Fibroblast of upper back skin (primary cell): ENCODE measurements around the gene OPALIN.
A peak's percentile ranks its signal among the peaks of the same experiment; 100 is the strongest.
"Not testable (repeated sequence)": the region's sequence is repeated elsewhere in the genome, so short reads cannot be mapped to it uniquely, and the experiment has no call there.

Experiments used
- DNase-seq: peaks from one replicate; pipeline ENCODE4 v3.0.0-alpha.2; 2013

The OPALIN gene

GRCh38 chr10:96334616-96335526 lies 23.9 kb downstream of the OPALIN start:
- peak; percentile 21 for DNase-seq

GRCh38 chr10:96333101-96333500 lies 25.7 kb downstream of the OPALIN start:
- DNase-seq: no peak

GRCh38 chr10:96327462-96327861 lies 31.3 kb downstream of the OPALIN start:
- no peak for DNase-seq

- no peak for DNase-seq
Measured at GRCh38 chr10:96325719-96326373, 33.0 kb downstream of the OPALIN start.

GRCh38 chr10:96324447-96324846 lies 34.4 kb downstream of the OPALIN start:
- no peak for DNase-seq

- no peak for DNase-seq
Measured at GRCh38 chr10:96322275-96322674, 36.5 kb downstream of the OPALIN start.

GRCh38 chr10:96321822-96322221 lies 37.0 kb downstream of the OPALIN start:
- DNase-seq: no peak

- peak; percentile 4 for DNase-seq
Measured at GRCh38 chr10:96319754-96320474, 38.9 kb downstream of the OPALIN start.

GRCh38 chr10:96317067-96317833 lies 41.6 kb downstream of the OPALIN start:
- no peak for DNase-seq

- DNase-seq: no peak
Measured at GRCh38 chr10:96313344-96313743, 45.5 kb downstream of the OPALIN start.

GRCh38 chr10:96311180-96311715 lies 47.6 kb downstream of the OPALIN start:
- DNase-seq: no peak

GRCh38 chr10:96310321-96310669 lies 48.5 kb downstream of the OPALIN start:
- DNase-seq: no peak

- no peak for DNase-seq
Measured at GRCh38 chr10:96309628-96310320, 49.0 kb downstream of the OPALIN start.

- DNase-seq: not testable (repeated sequence)
Measured at GRCh38 chr10:96308854-96309253, 49.9 kb downstream of the OPALIN start.

GRCh38 chr10:96306516-96306915 lies 52.3 kb downstream of the OPALIN start:
- DNase-seq: no peak

GRCh38 chr10:96305019-96305418 lies 53.8 kb downstream of the OPALIN start:
- DNase-seq: no peak

- no peak for DNase-seq
Measured at GRCh38 chr10:96304230-96304629, 54.6 kb downstream of the OPALIN start, which contains the start of gene DNTT. TSS of gene DNTT (plus strand) at chr10:96304434. CDS start at chr10:96304498, 64 bp downstream.

- DNase-seq: no peak
Measured at GRCh38 chr10:96301616-96302015, 57.2 kb downstream of the OPALIN start.

- no peak for DNase-seq
Measured at GRCh38 chr10:96299383-96299782, 59.4 kb downstream of the OPALIN start.

GRCh38 chr10:96298362-96298761 lies 60.4 kb downstream of the OPALIN start:
- no peak for DNase-seq

GRCh38 chr10:96297486-96297885 lies 61.3 kb downstream of the OPALIN start:
- no peak for DNase-seq

- no peak for DNase-seq
Measured at GRCh38 chr10:96295475-96295874, 63.3 kb downstream of the OPALIN start.
